IgD-negative memory B cell (primary cell): ENCODE data around the gene FBXL4. TPM values are rescaled to one million over a fixed set of nuclear protein-coding genes. Genes with fewer than 3 reads are reported as not detected.

Source experiments
- H3K27ac Mint-ChIP-seq, 3 donors: one replicate each; pipeline ENCODE4 v1.8.0; 2020 to 2022; ENCODE audit warnings: mild to moderate bottlenecking in 3 of 3, mixed read lengths in 3 of 3, moderate library complexity in 1 of 3
- H3K27me3 Mint-ChIP-seq: one replicate; pipeline ENCODE4 v1.8.0; 2021; ENCODE audit warnings: mixed read lengths
- H3K36me3 Mint-ChIP-seq: one replicate; pipeline ENCODE4 v1.8.0; 2020; ENCODE audit warnings: mild to moderate bottlenecking, mixed read lengths
- H3K4me1 Mint-ChIP-seq, 3 donors: one replicate each; pipeline ENCODE4 v1.8.0; 2020 to 2022; ENCODE audit warnings: mixed read lengths in 3 of 3, mild to moderate bottlenecking in 1 of 3
- H3K4me3 Mint-ChIP-seq, 4 donors: one replicate each; pipeline ENCODE4 v1.8.0; 2020 to 2022; ENCODE audit warnings: mild to moderate bottlenecking in 4 of 4, mixed read lengths in 4 of 4, moderate library complexity in 3 of 4
- H3K9me3 Mint-ChIP-seq, 3 donors: one replicate each; pipeline ENCODE4 v1.8.0; 2020 to 2021; ENCODE audit warnings: mixed read lengths in 3 of 3, mild to moderate bottlenecking in 1 of 3
- polyA plus RNA-seq: library from polyadenylated mRNA; unstranded; fragments of 300-500 nt; fragmentation: Illumina TruSeq; gene quantifications from one replicate; pipeline ENCODE4 v1.2.3, GENCODE V29; 2021

The FBXL4 gene
- polyA plus RNA-seq, 1 donor from 2014 or later = 9.7 TPM

DNA sequence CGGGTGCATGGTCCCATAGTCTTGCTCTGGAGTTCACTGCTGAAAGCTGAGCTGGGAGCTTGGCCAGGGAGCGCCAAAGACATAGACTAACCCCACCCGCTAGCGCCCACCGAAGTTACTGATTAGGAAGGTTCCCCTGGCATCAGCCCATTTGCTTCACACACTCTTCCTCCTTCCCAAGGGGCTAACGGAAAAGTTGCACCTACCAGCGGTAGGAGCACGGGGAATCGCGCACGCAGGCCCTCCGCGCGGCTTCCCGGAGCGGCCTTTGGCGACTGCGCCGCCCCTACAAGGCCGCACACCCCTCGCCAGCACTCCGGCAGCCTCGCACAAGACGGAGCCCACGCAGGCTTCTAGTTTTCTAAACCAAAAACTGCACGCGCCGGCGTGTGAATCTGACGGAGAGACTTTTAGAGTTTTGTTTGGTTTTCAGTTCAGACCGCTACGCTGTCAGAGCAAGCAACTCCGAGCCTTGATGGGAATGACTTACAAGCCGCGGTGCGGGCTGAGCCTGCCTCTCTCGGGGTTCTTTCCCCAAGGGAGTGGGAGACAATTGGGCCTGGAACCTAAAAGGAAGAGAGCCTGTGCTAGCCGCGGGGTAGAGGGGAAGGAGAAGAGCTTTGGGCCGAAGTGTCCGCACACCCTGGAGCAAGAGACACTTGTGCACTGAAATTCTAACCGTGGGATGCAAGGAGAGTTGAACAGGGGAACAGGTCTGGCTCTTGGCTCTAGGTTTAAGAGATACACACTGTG, 114.3 kb downstream of the FBXL4 start:
- H3K27ac Mint-ChIP-seq = peak overlapping the region; percentile 85 to 93 (median 87)
- H3K4me1 Mint-ChIP-seq = peaks cover 19 to 40% (median 32%) of the 10 kb centered on the region in 3 donors
- H3K36me3 Mint-ChIP-seq = peaks cover 3% of the 10 kb centered on the region
- peak overlapping the region; percentile 84 to 98 (median 94) for H3K4me3 Mint-ChIP-seq
- peaks cover 67% of the 10 kb centered on the region for H3K27me3 Mint-ChIP-seq
- peaks cover 0 to 14% (median 0%) of the 10 kb centered on the region in 3 donors for H3K9me3 Mint-ChIP-seq

DNA sequence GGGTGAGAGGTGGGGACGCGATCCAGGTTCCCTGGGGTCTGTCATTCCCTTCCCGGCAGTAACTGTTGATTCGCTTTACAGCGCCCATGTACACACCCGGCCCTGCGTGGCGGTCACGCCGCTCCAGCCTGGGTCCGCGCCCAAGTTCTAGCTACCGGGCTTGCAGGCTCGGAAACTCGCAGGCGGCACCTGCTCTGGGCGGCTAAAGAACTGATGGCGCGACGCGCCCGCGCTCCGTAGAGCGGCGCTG, 114.8 kb downstream of the FBXL4 start:
- H3K4me1 Mint-ChIP-seq = peaks cover 23 to 44% (median 34%) of the 10 kb centered on the region in 3 donors
- peaks cover 0 to 14% (median 0%) of the 10 kb centered on the region in 3 donors for H3K9me3 Mint-ChIP-seq
- peak overlapping the region; percentile 85 to 93 (median 87) for H3K27ac Mint-ChIP-seq
- peaks cover 3% of the 10 kb centered on the region for H3K36me3 Mint-ChIP-seq
- H3K27me3 Mint-ChIP-seq = peaks cover 67% of the 10 kb centered on the region
- H3K4me3 Mint-ChIP-seq = peak overlapping the region; percentile 84 to 98 (median 94)

DNA sequence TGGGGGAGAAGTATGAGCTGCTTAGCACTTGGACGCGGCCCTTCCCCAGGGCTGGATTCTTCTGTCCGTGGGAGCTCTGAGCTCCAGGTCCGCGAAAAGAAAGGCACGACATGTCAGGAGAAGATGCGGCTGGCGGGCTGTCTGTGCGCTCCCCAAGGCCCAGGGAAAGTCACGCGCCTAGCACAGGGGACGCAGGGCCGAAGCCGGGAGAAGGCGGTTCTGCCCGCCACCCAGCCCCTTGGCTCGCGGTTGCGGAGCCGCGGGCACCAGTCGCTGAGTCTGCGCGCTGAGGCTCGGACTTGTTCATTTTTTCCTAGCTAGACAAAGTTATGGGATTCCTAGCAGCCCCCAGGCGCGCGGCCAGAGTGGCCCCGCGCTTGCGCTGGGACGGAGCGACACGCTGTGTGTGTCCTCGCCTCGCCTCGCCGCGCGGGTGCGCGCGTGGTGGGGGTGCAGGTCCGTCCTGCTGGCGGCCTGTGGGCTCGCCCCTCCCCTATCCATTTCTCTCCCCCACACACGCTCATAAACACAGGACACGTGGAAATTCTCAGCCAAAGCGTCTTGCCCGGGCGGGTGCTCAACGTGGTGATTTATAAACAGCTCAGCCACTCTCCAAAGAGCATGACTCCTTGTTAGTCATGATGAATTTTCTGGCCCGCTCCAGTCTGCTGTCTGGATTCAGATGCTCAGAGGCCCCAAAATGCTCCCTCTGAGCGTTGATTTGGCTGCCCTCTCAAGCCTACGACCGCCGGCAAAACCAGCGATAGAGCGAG, 115.3 kb downstream of the FBXL4 start:
- Mint-ChIP-seq H3K9me3 (peaks cover 0 to 14% (median 0%) of the 10 kb centered on the region in 3 donors), H3K36me3 (peaks cover 3% of the 10 kb centered on the region), H3K27ac (peak overlapping the region; percentile 85 to 93 (median 87)), H3K4me3 (peak overlapping the region; percentile 67 to 98 (median 94)), H3K27me3 (peaks cover 64% of the 10 kb centered on the region), H3K4me1 (peaks cover 23 to 43% (median 34%) of the 10 kb centered on the region in 3 donors)

DNA sequence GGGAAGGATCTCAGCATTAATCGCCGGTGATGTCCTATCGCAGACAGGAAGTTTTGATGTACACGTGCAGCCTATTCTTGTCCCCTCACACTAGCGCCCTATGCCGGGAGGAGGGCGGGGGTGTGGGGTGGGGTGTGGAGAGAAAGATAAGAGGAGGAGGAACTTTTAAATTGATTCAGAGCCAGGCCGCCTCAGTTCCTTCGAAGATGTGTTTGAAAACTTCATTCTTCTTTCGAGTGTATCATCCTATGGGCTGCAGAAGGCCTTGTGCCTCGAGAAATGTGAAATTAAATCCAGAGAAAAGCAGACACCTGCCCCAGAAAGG, 115.8 kb downstream of the FBXL4 start:
- Mint-ChIP-seq H3K4me1 (peaks cover 23 to 37% (median 34%) of the 10 kb centered on the region in 3 donors), H3K36me3 (peaks cover 3% of the 10 kb centered on the region), H3K4me3 (peak overlapping the region in 3 of 4 donors; percentile 52 to 96 (median 67)), H3K9me3 (peaks cover 0 to 16% (median 0%) of the 10 kb centered on the region in 3 donors), H3K27ac (peak overlapping the region in 1 of 3 donors; percentile 87), H3K27me3 (peaks cover 65% of the 10 kb centered on the region)

DNA sequence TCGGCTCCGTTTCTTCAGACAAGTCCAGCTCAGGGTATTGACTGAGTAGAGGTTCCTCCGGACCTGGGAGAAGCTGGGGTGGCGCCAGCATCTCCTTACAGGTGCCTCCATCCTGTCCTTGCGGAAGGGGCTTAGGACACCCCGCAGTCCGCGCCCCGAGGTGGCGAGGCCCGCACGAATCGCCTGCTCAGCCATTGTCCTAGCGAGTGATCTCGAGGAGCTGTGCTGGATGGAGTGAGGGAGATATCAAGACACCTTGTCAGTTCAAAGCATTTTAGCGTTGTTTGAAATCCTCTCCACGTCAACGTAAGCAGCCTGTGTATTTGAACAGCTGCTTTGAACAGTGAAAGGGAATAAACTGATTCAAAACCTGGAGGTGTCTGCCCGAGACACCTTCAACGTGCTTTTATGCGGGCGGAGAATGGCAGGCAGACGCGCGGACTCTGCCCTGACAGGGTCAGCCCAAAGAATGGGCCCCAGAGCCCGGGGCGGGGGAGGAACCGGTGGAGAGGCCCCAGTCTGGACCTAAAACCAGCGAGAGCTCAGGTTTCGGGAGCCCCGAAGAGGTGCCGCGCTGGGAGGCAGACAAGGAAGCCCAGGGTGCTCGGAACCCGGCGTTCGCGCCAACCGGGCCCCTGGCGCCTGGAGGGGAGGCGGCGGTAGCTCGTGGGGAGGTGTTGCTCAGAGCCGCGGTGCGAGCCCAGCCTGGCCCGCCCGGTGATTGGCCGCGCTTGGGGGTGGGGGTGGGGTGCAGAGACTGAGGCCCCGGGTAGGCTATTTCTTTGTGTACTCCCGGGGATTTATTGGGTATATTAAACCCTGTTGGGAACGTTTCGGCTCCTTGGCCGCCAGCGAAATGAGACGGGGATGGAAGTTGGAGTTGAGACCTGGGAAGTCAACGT, 116.4 kb downstream of the FBXL4 start:
- Mint-ChIP-seq H3K4me3 (peak overlapping the region; percentile 58 to 96 (median 76)), H3K36me3 (peaks cover 3% of the 10 kb centered on the region), H3K27ac (peak overlapping the region; percentile 67 to 87 (median 71))

DNA sequence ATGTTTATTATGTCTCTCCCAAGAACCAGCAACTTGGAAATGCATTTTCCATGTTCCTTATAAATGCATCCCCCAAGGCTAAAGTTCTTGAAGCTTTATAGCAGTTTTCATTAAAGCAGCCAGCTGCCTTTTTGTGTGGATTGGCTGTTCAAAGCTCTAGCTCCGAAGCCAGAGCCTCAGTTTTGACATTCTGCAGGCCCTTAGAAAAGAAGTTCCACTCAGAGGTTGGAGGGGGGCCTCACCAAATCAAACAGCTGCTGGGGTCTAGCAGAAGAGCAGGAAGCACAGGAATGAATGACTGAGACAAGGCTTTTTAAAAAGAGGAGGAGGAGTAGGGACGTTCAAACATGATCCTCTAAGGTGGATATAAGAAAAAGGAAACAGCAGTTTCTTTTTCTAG, 117.6 kb downstream of the FBXL4 start:
- peak overlapping the region in 2 of 3 donors; percentile 61 to 71 for H3K27ac Mint-ChIP-seq
- peak overlapping the region in 1 of 4 donors; percentile 96 for H3K4me3 Mint-ChIP-seq
- no peaks in the 10 kb centered on the region for H3K36me3 Mint-ChIP-seq
- peaks cover 68% of the 10 kb centered on the region for H3K27me3 Mint-ChIP-seq
- peaks cover 17 to 33% (median 28%) of the 10 kb centered on the region in 3 donors for H3K4me1 Mint-ChIP-seq
- peaks cover 0 to 14% (median 0%) of the 10 kb centered on the region in 3 donors for H3K9me3 Mint-ChIP-seq

More for the DNA sequence above, 116.4 kb downstream of the FBXL4 start:
- peaks cover 0 to 17% (median 0%) of the 10 kb centered on the region in 3 donors for H3K9me3 Mint-ChIP-seq
- H3K4me1 Mint-ChIP-seq = peaks cover 22 to 34% (median 32%) of the 10 kb centered on the region in 3 donors
- peaks cover 64% of the 10 kb centered on the region for H3K27me3 Mint-ChIP-seq

DNA sequence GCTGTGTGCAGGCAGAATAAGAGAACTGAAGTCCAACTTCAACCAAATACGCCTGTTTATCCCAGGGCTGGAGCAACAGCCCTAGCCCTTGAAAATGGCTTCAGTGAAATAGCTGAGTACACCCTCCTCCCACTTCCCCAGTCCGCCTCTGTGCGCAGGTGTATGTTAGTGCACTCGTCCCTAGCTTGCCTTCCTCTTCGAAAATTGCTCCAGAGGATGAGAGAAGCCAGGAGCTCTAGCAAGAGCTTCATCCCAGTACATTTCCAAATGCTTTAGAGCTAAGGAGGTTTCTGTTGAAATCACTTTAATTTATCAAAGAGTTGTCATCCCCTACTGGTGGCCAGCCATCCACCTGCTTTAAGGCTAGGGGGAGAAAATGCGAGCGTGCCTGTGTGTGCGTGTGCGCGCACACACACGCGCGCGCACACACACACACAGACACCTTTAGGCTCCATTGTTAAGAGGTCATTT, 118.8 kb downstream of the FBXL4 start:
- H3K9me3 Mint-ChIP-seq = peaks cover 0 to 14% (median 0%) of the 10 kb centered on the region in 3 donors
- peaks cover 17 to 32% (median 29%) of the 10 kb centered on the region in 3 donors for H3K4me1 Mint-ChIP-seq
- peak overlapping the region in 3 of 4 donors; percentile 77 to 96 (median 83) for H3K4me3 Mint-ChIP-seq
- H3K27me3 Mint-ChIP-seq = peaks cover 74% of the 10 kb centered on the region
- H3K27ac Mint-ChIP-seq = peak overlapping the region in 2 of 3 donors; percentile 69 to 91
- H3K36me3 Mint-ChIP-seq = no peaks in the 10 kb centered on the region

DNA sequence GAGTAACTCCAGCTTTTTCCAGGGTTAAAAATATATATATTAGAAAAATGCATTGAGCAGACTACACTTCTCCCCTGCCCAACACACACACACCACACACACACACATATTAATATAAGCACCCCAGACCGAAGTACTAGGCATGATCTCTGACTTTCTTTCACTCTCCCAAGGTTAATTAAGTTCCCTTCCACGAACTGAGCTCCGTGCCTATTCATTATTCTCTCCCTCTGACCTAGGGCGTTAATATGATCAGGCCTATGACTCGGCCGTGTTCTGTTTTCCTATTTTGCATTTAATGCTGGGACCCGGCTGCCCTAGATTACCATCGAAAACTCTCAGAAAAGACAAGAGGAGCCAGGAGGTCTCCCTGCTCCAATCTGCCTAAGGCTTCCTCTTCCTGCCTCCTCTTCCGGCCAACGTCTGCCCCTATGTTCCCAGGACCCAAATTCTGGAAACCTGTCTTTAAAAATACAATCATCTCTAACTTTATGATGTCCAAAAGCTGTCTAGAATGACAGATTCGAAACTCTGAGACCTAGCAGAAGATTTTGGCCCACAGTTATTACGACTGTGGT, 119.4 kb downstream of the FBXL4 start:
- H3K4me1 Mint-ChIP-seq = peaks cover 10 to 30% (median 27%) of the 10 kb centered on the region in 3 donors
- H3K27ac Mint-ChIP-seq = peak overlapping the region; percentile 34 to 91 (median 69)
- no peaks in the 10 kb centered on the region for H3K36me3 Mint-ChIP-seq
- H3K4me3 Mint-ChIP-seq = peak overlapping the region in 1 of 4 donors; percentile 22
- peaks cover 0 to 14% (median 0%) of the 10 kb centered on the region in 3 donors for H3K9me3 Mint-ChIP-seq
- peaks cover 74% of the 10 kb centered on the region for H3K27me3 Mint-ChIP-seq

DNA sequence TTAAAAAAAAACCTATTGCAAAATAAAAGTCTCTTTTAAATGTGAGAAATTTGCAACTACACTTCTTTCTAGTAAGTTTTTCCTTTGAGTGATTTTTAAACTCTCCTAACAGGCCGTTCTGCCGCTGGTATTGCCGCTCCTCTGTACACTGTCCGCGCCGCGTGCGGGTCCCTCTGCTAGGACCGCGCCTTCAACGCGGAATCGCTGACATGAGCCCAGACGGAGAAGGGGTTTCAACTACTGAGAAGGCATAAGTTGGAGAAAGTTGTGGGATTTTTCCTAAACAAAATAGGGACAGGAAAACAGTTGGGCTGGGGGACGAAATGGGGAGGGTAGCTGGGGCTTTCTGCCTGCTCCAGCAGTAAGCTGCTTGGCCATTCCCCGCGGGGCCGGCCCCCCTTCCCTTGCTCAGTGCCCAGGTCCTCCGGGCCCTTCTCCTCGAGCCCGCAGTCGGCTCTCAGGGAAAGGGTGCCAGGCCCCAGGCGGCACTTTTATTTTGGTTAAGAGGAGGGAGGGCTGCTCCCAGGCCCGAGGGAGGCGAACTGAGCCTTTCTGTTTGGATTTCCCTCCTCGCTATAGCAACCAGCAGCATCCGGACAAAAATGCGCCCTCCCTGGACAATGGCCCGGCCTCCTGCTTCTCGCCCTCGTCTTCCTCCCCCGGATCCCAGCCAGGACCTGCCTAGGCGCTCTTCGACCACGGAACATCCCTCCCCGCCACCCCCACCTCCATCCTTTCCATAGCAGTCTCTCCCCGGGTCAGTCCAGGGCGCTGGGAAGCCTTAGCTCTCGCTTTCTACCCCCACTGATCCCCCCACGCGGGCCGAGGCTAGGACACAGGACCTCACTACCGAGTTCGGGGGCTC, 120.2 kb downstream of the FBXL4 start:
- Mint-ChIP-seq H3K4me1 (peaks cover 8 to 22% (median 22%) of the 10 kb centered on the region in 3 donors), H3K27ac (peak overlapping the region in 1 of 3 donors; percentile 20), H3K36me3 (no peaks in the 10 kb centered on the region), H3K27me3 (peaks cover 67% of the 10 kb centered on the region), H3K4me3 (peak overlapping the region in 1 of 4 donors; percentile 64), H3K9me3 (peaks cover 0 to 14% (median 0%) of the 10 kb centered on the region in 3 donors)

DNA sequence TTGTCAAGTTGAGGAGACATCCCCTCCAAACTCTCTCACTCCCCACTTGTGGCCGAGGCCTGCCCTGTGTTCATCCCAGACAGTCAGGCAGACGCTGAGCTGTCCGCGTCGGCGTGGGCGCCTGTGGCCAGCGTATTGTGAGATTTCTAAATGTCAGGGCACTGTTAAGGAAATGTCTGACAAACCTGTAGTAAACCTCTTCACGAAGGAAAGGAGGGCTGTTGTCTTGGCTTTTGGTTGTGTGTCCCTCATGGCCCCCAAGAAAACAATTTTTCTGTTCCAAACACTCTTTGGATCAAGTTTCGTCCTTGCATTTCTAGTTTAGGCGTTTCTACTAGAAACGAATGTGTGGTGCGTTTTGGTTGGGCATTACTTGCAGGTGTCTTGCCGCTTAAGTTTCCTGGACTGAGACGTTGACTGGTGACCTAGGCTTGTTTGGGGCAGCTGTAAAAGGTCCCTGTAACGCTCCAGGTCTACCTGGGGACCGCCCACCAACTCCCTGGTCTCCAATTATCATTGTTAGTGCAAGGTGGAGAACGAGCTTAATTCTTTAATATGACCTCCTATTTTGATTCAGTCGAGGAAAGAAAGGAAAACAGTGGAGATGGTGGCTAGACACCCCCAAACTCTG, 122.0 kb downstream of the FBXL4 start:
- Mint-ChIP-seq H3K4me1 (peaks cover 4 to 16% (median 15%) of the 10 kb centered on the region in 3 donors), H3K9me3 (peaks cover 0 to 10% (median 0%) of the 10 kb centered on the region in 3 donors), H3K27ac (peak overlapping the region in 2 of 3 donors; percentile 20 to 85), H3K4me3 (peak overlapping the region in 1 of 4 donors; percentile 73), H3K36me3 (no peaks in the 10 kb centered on the region), H3K27me3 (peaks cover 58% of the 10 kb centered on the region)

DNA sequence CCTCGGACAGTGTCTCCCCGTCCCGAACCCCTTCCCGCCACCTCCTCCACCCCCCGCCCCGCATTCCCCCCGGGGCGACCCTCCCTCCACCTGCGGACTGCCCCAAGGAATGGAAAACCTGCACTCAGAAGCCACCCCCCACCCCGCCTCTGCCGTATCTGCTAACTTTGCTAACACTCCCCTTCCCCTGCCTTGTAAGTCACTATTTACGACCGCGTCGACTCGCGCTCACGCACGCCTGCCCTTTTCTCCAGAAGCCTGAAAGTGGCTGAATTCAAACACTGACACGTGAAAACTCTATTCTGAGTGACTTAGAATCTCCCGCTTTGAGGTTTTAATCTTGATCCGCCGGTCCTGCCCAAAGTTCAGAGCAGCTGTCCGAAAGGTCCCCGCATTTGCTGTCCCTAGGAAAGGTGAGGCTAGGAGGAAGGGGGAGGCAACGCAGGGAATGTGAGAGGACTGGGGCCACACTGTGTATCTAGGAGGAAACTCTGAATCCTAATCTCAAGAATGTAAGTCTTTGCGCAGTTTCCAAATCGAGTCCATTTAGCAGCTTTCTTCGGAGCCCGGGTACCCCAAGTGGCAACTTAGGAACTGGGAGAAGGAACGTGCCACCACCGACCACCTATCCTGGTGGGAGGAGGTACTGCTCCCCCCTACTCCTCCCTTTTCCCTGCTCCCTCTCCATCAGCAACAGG, 122.7 kb downstream of the FBXL4 start:
- Mint-ChIP-seq H3K9me3 (peaks cover 0 to 9% (median 0%) of the 10 kb centered on the region in 3 donors), H3K27ac (peak overlapping the region in 2 of 3 donors; percentile 20 to 26), H3K27me3 (peaks cover 57% of the 10 kb centered on the region), H3K4me1 (peaks cover 4 to 16% (median 15%) of the 10 kb centered on the region in 3 donors), H3K36me3 (no peaks in the 10 kb centered on the region), H3K4me3 (peak overlapping the region in 1 of 4 donors; percentile 2)

DNA sequence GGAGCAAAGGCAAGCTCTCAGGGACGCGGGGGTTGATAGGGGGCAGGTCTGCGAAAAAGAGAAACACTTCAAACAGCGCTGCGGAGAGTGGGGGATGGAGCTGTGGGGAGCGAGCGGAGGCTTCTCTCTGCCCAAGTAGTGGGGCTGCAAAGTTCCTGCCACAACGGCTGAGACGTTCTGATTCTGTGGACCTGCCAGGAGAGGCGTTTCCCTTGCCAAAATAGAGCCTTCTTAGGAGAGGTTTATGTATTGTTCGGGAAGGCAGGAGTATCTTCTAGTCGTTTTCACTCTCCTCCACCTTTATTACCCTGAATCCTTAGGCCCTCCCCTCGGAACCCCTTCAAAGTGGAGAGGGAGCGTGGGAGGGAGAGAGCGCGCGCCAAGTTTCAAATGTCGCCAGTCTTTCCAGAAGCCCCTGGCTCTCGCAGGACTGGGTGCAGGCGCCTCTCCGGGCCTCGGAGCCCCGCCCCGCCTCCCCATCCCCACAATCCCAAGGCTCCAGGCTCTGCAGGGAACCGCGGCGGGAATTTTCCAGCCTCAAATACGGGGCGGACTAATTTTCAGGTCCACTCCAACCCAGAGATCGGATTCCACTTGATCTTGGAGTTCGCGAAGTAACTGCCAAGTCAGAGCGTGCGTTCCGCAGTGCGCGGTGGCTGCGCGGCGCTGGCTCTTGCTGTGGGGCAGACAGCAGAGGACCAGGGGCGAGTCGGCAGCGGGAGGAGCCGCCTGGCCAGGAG, 123.4 kb downstream of the FBXL4 start:
- Mint-ChIP-seq H3K4me1 (peaks cover 4 to 15% (median 14%) of the 10 kb centered on the region in 3 donors), H3K9me3 (peaks cover 0 to 8% (median 2%) of the 10 kb centered on the region in 3 donors), H3K27me3 (peaks cover 53% of the 10 kb centered on the region), H3K4me3 (peak overlapping the region; percentile 28 to 79 (median 57)), H3K27ac (peak overlapping the region in 2 of 3 donors; percentile 54 to 75), H3K36me3 (no peaks in the 10 kb centered on the region)
